Measurements from ENCODE around the gene WDR76.
"Not testable (repeated sequence)": the region's sequence is repeated elsewhere in the genome, so short reads cannot be mapped to it uniquely, and the experiment has no call there.

The WDR76 gene

DNA sequence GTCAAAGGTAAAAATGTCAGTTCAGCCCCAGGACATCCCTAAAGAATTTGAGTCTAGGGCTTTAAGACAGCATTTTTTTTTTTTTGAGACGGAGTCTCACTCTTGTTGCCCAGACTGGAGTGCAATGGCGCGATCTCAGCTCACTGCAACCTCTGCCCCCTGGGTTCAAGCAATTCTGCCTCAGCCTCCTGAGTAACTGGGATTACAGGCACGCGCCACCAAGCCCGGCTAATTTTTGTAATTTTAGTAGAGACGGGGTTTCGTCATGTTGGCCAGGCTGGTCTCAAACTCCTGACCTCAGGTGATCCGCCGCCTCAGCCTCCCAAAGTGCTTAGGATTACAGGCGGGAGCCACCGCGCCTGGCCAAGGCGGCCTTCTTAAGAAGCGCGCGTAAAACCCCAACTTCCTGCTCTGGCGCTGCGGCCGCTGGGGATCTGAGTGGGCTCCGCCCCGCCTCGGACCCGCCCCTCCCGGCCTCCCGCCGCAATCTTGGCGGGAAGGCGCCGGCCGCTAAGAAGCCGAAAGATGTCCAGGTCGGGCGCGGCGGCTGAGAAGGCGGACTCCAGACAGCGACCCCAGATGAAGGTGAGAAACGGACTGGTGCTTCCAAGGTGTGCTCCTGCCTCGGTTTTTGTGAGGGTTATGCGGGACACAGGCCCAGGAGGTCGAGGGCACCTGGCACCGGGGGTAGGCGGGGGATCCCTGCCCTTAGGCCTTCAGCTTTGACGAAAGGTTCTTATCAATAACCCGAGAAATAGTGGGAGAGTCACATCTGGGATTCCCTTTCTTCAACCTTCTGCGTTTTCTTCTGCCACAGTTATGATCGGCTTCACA, at the start of gene WDR76:
Gene WDR76, plus strand, starts transcription at position 495 of the 834 bp plus-strand sequence. Its CDS starts 31 bp downstream, at position 526.
- FAIRE-seq: no peak

DNA sequence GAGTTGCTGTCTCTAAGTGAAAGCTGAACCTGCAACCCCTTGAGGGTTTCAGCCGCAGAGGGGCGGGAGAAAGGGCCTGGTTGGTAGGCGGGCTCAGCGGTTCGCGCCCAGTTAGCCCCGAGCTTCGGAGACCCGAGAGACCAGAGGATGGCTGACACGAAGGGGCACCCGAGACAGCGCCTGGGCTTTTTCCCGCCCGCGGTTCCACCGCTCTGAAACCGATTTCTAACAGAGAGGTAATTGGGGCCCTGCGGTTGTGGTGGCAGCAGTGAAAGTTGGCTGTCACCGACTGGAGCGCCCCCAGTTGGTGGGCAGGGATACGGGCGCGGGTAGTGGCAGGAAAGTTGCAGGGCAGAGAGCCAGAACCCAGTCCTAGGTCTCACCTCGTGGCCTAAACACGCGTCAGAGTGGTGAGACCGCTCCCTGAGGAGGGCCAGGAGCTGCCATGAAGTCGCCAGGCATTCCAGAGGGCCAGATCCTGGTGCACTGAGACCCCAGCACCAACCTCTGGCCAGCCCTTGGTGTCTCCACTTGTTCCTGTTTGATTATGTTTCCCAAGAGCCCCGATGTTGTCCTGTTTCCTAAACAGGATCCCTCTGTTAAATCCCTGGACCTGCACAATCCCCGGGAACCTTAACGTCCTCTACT, 49.4 kb upstream of the WDR76 start:
- FAIRE-seq: no peak

DNA sequence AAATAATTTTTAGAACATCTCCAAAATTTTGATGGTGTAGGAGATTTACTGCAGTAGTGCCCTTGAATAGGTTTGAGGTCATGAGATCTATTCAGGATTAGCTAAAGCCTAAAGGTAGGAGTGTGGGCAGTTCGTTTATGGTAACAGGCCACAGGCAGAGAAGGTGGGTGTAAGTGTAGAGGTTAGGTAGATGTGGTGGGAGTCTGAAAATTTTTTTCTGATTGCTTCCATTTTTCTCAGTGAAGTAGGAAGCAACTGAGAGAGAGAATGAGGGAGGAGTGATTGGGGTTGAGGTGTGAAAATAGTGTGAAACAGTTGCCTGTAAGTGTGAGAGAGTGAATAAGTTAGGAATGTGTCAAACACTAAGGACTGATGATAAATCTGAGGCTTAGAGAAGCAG, 47.8 kb upstream of the WDR76 start:
- no peak for FAIRE-seq

DNA sequence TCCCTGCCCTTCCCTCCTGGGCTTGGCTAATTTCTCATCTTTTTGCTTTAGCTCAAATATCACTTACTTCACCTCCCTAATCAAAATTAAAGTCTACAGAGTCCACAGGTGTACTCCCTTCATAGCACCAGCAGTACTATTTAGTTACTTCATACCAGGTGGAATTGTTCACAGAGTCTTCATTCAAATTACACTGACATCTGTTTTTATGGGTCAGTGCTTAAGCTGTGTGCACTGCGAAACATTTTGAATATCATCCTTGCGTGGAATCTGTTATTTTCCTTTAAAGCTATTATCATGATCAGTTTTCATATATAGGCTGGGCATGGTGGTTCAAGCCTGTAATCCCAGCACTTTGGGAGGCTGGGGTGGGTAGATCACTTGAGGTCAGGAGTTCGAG, 37.4 kb upstream of the WDR76 start:
- FAIRE-seq: no peak

DNA sequence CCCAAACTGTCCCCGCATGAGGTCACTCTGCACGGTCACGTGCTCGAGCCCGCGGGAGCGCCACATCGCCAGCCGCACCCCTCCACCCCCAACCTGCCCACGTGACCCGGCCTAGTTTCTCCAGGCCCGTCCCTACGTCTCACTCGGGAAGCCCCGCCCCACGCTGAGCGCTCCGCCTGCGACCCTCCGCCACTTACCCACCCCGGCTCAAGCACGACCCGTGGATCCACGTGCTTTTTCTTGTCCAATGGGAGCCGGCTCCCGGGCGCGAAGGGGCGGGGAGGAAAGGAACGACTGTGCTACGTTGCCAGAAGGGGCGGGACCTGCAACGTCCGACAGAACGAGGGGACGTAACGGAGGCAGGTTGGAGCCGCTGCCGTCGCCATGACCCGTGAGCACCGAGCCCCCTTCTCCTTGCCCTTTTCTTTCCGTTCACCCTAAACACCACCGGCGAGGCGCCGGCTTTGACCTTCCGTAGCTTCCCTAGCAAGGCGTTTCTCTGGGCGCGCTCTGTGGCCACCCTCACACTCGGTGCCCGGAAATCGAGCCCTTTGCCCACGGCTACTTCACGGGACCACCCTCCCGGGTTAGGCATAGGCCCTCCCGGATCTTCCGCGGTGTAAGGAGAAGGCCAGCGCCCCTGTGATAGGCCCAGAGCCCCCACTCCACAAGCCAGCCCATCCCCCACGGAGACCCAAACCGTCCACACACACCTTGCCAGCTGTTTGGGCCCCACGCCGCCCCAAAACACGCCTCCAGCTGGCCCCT, 34.6 kb upstream of the WDR76 start, which contains the start of gene SERF2:
Gene SERF2, plus strand, starts transcription at position 328 of the 768 bp plus-strand sequence. Its CDS starts 57 bp downstream, at position 385.
- peak; percentile 96 for FAIRE-seq

DNA sequence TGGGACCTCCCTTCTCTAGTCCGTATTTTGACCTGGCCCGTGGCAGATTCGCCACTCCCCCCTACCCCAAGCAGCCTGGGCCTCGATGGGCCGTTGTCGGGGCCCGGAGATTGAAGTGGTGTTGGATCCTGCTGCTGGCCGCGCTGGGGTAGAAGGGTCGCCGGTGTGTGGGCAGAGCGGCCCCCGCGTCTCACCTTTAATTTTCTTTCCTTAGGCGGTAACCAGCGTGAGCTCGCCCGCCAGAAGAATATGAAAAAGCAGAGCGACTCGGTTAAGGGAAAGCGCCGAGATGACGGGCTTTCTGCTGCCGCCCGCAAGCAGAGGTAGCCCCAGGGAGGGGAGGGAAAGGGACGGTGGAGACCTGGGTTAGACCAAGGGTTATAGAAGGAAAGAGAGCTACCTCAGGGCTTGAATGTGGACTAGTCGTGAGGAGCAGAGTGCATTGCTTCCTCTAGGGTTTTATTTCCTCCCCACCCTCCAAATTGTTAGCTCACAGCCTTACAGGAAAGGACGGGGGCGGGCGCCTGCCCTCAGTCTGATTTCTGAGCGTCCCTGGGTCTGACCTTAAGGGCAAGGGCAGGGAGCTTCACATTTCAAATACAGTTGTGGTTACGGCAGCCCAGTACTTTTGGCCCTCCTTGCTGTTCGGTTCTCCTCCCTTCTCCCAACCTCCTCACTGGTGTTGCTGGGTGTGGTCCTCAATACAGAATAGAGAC, 33.9 kb upstream of the WDR76 start:
- FAIRE-seq: no peak

DNA sequence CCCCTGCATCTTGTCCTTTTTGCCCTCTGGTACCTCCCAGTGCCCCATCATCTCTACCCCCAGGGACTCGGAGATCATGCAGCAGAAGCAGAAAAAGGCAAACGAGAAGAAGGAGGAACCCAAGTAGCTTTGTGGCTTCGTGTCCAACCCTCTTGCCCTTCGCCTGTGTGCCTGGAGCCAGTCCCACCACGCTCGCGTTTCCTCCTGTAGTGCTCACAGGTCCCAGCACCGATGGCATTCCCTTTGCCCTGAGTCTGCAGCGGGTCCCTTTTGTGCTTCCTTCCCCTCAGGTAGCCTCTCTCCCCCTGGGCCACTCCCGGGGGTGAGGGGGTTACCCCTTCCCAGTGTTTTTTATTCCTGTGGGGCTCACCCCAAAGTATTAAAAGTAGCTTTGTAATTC, 33.2 kb upstream of the WDR76 start:
- FAIRE-seq: no peak

DNA sequence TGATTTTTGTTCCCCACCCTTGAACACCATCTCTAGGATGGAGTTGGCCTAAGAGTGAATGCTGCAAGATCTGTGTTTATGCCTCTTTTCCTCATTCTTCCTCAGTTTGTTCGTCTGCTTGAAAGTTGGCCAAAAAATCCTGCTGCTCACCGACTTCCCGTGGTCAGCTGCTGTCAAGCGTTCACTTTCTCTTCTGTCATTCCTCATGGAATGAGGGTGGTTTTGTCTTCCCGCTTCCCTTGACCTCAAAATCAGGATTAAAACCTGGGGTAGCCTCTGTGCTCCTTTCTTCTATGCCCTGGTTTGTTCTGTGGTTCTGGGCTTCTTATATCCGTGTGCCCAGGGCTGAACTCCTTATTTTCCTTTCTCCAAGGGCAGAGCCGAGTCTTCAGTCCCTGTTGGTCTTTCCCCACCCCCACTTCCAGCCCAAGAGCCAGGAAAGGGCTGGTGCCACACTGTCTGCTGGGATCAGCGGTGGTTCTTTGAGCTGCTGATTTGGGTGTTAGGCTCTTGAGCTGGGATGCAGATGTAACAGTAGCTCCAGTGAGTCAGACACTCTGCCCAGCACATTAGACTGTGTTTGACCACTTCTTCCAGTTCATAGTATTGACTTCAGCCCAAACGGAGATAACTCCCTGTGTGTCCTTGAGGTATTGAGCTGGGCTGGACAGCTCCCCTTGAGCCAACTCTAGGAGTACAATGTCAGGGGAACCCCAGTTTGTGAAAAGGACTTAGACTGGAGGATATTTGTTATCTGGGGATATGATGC, 32.3 kb upstream of the WDR76 start:
- FAIRE-seq: no peak

DNA sequence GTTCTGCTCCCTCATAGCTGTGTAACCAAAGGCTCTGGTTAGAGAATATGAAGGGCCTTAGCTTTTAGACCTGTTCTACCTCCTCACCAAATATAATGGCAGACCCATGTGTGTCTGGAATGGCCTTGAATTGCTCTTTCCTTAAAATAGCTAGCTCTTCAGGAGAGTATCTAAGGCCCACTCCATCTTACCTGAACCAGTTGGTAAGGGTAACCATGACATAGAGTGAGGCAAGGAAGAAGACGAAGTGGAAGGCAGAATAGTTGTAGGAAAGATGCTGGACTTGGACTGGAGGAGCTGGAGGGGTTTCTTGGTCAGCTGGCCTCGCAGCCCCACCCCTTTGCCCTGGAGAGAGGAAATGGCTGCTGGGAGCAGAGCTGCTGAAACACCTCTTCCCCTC, 31.6 kb upstream of the WDR76 start:
- FAIRE-seq: no peak

DNA sequence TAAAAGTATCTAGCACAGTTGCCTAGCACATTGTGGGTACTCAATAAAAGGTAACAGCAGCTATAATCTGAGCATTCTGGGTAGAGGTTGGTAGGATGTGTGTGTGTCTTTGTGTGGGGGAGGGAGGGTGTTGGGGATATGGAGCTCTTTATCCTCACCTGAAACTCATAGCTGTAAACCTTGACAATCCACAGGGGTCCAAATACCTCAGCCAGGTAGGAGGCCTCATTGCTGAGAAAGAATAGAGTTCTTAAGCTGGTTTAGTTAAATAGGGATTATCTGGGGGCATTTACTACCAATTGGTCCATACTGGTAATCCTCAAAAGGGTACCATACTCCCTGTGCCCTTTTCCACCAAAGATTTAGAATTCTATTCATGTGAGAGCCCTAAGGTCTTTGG, 30.8 kb upstream of the WDR76 start:
- FAIRE-seq: no peak

DNA sequence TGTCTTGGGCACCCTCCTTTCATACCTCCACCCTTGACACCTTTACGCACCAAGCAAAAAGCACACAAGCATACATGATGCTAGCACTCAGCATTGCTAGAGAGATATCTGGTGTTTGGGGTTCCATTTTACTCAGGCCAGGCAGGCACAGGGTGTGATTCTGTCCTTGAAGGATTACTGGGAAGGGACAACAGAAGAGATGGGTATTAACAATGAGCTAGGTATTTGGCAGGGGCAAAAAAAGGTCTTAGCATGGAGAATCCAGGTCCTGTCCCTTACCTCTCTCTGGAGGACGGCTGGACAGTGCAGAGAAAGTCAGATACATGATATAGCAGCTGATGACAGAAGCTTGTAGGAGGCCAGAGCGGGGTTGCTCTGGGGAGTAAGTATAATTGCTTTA, 30.2 kb upstream of the WDR76 start:
- FAIRE-seq: no peak

DNA sequence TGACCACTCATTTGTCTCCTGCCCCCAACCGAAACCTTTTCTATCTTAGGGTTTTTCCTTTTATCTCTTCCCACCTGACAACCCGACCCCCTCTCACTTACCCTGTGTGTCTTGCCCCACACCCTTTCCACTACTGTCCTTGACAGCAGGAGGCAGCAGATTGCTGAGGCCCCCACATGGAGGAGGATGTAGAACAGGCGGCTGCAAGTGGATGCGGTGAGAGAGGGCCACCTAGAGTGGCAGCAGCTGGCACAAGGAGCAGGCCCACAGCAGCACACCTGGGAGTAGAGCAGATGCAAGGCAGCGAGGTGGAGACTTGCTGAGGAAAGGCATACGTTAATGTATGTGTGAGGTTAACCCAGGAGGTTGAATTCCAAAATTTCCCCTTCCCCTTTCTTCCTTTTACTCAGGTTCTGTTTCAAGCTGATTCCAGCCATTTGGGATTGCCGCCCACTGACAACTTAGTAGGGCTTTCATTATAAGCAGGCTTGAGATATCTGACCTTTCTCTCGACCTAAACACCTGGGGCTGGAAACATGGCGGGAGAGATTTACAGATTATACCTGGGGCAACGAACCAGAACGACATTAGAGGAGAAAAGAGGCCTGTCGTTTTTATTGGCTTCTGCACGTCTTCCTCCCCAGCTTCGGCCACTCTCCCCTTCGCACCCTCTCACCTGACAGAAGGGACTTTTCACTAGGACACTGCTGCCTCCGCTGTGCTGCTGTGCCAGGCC, 27.4 kb upstream of the WDR76 start:
- no peak for FAIRE-seq

DNA sequence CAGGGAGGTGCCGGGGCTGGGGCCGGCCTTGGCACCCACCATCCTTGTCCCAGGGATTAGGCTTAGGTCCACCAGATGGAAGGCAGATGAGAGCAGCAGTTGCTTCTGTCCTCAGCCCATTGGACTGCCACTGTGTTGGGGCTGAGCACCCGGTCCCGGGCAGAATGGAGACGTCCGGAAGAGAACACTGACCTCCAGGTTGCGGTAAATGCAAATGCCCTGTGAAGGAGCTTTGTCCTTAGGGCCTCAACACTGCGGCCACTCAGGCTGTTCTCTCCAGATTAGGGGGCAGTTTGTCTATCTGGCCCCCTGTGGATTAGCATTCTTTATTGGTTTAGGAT, 26.9 kb upstream of the WDR76 start, which contains the start of gene SERINC4:
Gene SERINC4, minus strand, starts transcription at position 276 of the 341 bp plus-strand sequence. Its CDS starts 234 bp downstream, at position 42.
- FAIRE-seq: no peak

DNA sequence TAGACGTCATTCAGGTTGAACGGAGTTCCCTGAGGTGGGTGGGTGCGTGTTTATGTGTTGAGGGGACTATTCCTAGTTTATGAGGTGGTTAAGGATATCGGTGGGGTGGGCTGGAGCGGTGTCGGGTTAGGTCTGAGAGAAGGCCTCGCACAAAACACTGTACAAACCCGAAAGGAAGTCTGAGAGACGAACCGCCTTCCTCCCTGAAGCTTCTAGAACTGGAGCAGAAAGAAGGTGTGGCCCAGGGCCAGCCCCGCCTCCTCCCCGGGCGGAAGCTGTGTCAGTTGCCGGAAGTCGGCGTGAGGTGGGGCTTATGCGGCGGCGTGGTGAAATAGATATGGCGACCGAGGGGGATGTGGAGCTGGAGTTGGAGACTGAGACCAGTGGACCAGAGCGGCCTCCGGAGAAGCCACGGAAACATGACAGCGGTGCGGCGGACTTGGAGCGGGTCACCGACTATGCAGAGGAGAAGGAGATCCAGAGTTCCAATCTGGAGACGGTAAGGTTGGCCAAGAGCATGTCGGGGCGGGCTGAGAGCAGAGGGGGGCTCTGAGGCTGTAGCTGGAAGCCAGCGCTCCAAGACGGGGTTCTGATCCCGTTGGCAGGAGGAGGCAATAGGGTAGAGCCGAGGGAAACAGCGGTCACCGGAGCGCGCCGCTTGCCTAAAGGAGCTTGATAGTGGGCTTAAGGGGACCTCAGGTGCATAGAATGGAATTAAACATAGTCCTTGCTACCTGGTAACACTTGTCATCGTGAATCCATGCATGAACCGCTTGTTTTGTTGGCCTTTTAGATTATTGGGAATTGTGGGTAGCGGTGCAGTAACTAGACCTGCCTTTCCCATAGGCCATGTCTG, 26.3 kb upstream of the WDR76 start, which contains the start of gene HYPK:
Gene HYPK, plus strand, starts transcription at position 314 of the 856 bp plus-strand sequence. Its CDS starts 24 bp downstream, at position 338.
- FAIRE-seq: peak; percentile 3

DNA sequence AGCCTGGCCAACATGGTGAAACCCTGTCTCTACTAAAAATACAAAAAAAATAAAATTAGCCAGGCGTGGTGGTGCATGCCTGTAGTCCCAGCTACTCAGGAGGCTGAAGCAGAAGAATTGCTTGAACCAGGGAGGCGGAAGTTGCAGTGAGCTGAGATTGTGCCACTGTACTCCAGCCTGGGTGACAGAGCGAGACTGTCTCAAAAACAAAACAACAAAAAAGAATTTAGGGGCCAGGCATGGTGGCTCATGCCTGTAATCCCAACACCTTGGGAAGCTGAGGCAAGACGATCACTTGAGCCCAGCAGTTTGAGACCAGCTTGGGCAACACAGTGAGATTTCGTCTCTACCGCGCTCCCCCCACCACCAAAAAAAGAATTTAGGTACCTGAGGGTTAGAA, 24.1 kb upstream of the WDR76 start:
- FAIRE-seq: not testable (repeated sequence)

DNA sequence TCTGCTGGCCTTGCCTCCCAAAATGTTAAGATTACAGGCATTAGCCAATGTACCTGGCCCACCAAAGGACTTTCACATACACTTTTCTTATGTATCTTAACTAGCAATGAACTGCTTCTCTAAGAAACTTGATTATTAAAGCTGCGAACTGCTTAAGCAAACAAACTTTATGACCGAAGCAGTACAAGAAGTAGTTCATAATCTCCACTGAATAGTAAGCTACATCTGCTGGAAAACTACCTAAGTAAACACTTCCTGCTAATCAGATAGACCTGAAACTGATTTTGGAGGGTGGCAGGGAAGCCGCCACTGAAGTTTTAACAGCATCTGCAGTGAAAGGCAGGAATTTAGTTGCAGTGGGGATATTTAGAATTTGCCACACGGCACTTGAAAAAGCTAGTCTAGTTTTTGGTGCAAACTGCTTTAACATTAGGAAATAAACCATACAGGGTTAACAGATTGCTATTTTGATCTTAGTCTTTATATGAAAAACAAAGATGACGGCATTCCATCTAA, 18.3 kb upstream of the WDR76 start:
- no peak for FAIRE-seq

DNA sequence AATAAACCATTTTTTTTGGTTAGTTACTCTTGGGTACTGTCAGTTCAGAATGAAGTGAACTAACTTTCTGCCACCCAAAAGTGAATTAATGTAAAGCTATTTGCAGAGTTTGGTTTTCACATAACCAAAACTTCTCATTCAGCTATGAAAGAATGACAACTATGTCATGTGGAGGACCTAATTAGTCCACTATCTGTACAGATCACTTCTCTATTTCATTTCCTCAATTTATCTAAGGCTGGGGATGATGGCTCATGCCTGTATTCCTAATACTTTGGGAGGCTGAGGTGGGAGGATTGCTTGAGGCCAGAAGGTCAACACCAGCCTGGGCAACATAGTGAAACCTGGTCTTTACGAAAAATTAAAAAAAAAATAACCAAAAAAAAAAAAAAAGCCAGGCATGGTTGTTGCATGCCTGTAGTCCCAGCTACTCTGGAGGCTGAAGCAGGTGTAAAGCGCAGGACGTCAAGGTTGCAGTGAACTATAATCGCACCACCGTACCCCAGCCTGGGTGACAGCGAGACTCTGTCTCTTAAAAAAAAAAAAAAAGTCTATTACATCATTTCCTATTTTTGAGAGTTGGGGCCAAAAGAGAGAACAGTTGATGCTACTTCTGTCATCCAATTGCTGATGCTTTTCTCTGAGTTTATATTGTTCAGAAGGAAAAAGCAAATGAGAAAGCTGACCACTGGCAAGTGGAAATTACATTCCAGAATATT, 17.7 kb upstream of the WDR76 start:
- FAIRE-seq: no peak

DNA sequence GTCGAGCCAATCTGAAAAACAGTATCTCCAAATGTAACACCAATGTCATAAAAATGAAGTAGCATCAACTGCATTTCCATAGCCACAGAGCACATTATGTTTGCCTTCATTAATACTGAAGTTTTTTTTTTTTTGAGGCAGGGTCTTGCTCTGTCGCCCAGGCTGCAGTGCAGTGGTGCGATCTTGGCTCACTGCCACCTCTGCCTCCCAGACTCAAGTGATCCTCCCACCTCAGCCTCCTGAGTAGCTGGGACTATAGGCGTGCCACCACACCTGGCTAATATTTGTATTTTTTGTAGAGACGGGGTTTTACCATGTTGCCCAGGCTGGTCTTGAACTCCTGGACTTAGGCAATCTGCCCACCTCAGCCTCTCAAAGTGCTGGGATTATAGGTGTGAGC, 11.7 kb upstream of the WDR76 start:
- not testable (repeated sequence) for FAIRE-seq

DNA sequence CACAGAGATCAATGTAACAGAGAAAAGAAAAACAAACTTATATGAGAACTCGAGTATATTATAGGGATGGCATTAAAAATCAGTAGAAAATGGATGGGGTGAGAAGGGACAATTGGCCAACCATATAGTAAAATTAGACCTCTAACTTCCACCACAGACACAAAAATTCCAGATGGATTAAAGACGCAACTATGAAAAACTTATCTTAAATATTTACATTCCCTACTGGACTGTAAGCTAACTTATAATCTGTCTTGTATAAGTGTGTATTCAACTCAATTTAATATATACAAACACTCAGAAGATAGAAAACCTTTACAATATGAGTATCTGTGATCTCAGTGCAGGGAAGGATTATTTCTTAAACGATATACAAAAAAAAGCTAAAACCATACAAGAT, 5.3 kb upstream of the WDR76 start:
- no peak for FAIRE-seq
